Naive thymus-derived CD4-positive, alpha-beta T cell (primary cell): ENCODE results near the gene DNM3. TPM values are rescaled to one million over a fixed set of nuclear protein-coding genes. Genes with fewer than 3 reads are reported as not detected.

Experiments used
- ATAC-seq: fragments of 150-1000 bp; cut with Tn5 transposase; 2 replicates; pipeline ENCODE4 v1.10.0; 2021; ENCODE audit warnings: mild to moderate bottlenecking, moderate library complexity
- CTCF ChIA-PET: fragments of 350-600 bp; sonication (Branson Sonifier 250); formaldehyde crosslinking; loops from one replicate; lab custom pipeline; 2021; ENCODE audit warnings: antibody characterized with exemption; lab: Charles Lee
- POLR2A ChIA-PET: fragments of 350-600 bp; sonication (Branson Sonifier 250); formaldehyde crosslinking; loops from one replicate; lab custom pipeline; 2021; ENCODE audit warnings: antibody characterized with exemption, inconsistent platforms; lab: Charles Lee
- DNase-seq, 9 donors: peaks; one replicate each; pipeline versions ENCODE4 v3.0.0 to v3.0.0-alpha.2; 2020 to 2022; ENCODE audit warnings: mixed read lengths in 1 of 9
- H3K27ac ChIP-seq: one replicate; pipeline ENCODE4 v1.7.0; 2013; ENCODE audit warnings: mild to moderate bottlenecking, low read depth, low read length, moderate library complexity
- H3K27me3 ChIP-seq, 2 donors: one replicate each; pipeline ENCODE4 v1.7.0; 2013; ENCODE audit warnings: low read length in 2 of 2, mild to moderate bottlenecking in 2 of 2, moderate library complexity in 2 of 2; ENCODE audit not compliant: control insufficient read depth in 2 of 2, insufficient read depth in 2 of 2
- H3K36me3 ChIP-seq, 3 experiments: 1 replicate in 2 of 3; 2 replicates in 1 of 3; pipeline ENCODE4 v1.7.0; 2013; ENCODE audit warnings: low read length in 3 of 3, mild to moderate bottlenecking in 3 of 3, moderate library complexity in 1 of 3; ENCODE audit not compliant: insufficient read depth in 3 of 3, control insufficient read depth in 2 of 3
- H3K4me1 ChIP-seq, 2 donors: one replicate each; pipeline ENCODE4 v1.7.0; 2013; ENCODE audit warnings: low read length in 2 of 2, mild to moderate bottlenecking in 2 of 2, moderate library complexity in 1 of 2; ENCODE audit not compliant: control insufficient read depth in 2 of 2, insufficient read depth in 2 of 2
- H3K4me3 ChIP-seq: 2 replicates; pipeline ENCODE4 v1.7.0; 2013; ENCODE audit warnings: mild to moderate bottlenecking, low read length
- H3K9me3 ChIP-seq, 3 experiments: 1 replicate in 2 of 3; 2 replicates in 1 of 3; pipeline ENCODE4 v1.7.0; 2013; ENCODE audit warnings: low read length in 3 of 3; ENCODE audit not compliant: control insufficient read depth in 2 of 3
- H3K27ac Mint-ChIP-seq, 9 donors: one replicate each; pipeline ENCODE4 v1.8.0; 2020 to 2022; ENCODE audit warnings: mixed read lengths in 9 of 9, mild to moderate bottlenecking in 8 of 9, moderate library complexity in 5 of 9, inconsistent platforms in 2 of 9
- H3K27me3 Mint-ChIP-seq, 5 donors: one replicate each; pipeline ENCODE4 v1.8.0; 2021 to 2022; ENCODE audit warnings: mixed read lengths in 5 of 5, mild to moderate bottlenecking in 1 of 5
- H3K36me3 Mint-ChIP-seq, 5 donors: one replicate each; pipeline ENCODE4 v1.8.0; 2020 to 2022; ENCODE audit warnings: mixed read lengths in 5 of 5, mild to moderate bottlenecking in 3 of 5, inconsistent platforms in 1 of 5
- H3K4me1 Mint-ChIP-seq, 7 donors: one replicate each; pipeline ENCODE4 v1.8.0; 2020 to 2022; ENCODE audit warnings: mixed read lengths in 7 of 7, mild to moderate bottlenecking in 3 of 7, inconsistent platforms in 1 of 7
- H3K4me3 Mint-ChIP-seq, 10 donors: one replicate each; pipeline ENCODE4 v1.8.0; 2020 to 2022; ENCODE audit warnings: mild to moderate bottlenecking in 10 of 10, mixed read lengths in 10 of 10, moderate library complexity in 6 of 10, inconsistent platforms in 2 of 10
- H3K9me3 Mint-ChIP-seq, 11 donors: one replicate each; pipeline ENCODE4 v1.8.0; 2020 to 2022; ENCODE audit warnings: mixed read lengths in 11 of 11, mild to moderate bottlenecking in 4 of 11, inconsistent platforms in 1 of 11, moderate library complexity in 1 of 11
- intact Hi-C, 2 donors: fragments of 100-400 bp; cut with micrococcal nuclease; formaldehyde crosslinking; loops; one replicate each; pipeline ENCODE4 v1.15.1; 2023
- polyA plus RNA-seq, 2 donors: library from polyadenylated mRNA; unstranded; fragments of 300-500 nt; fragmentation: Illumina TruSeq; gene quantifications; one replicate each; pipeline ENCODE4 v1.2.3, GENCODE V29; 2021
- total RNA-seq, 6 experiments: library from RNA in 5 of 6; stranded (reverse) in 5 of 6; gene quantifications; 1 replicate in 5 of 6; 2 replicates in 1 of 6; pipeline ENCODE4 v1.2.3 and lab custom pipeline; 2021 to 2026

The DNM3 gene
- total and polyA plus RNA-seq, 7 experiments from 2014 or later = 1.2 to 2.5 (median 2.0) TPM

DNA sequence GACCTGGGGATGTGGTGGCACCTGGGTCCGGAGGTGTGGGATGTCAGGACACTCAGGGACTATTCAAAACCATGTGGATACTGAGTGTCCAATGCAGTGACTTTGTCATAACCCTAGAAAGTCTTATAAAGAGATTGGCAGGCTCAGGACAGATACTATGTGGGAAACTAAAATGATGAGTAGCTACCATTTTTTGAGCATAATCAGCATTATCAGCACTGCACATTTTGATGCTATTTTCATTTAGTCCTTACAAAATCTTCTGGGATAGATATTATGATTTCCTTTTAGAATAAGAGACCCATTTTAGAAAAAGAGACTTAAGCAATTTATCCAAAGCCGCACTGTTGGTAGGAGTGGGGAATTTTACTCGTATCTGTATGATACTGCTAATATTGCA, 93.4 kb downstream of the DNM3 start:
- H3K9me3 Mint-ChIP-seq = peaks cover 0 to 2% (median 0%) of the 10 kb centered on the region in 11 donors
- no peak for ATAC-seq
- no peak overlapping the region for H3K4me3 Mint-ChIP-seq
- Histone ChIP-seq H3K4me1 (no peaks in the 10 kb centered on the region), H3K36me3 (no peaks in the 10 kb centered on the region), H3K9me3 (no peaks in the 10 kb centered on the region), H3K27ac (no peak overlapping the region), H3K27me3 (no peaks in the 10 kb centered on the region), H3K4me3 (no peak overlapping the region)
- intact Hi-C loops = no loop called here
- CTCF ChIA-PET = no interaction called here
- no peak overlapping the region for H3K27ac Mint-ChIP-seq
- H3K4me1 Mint-ChIP-seq = peaks cover 0 to 8% (median 5%) of the 10 kb centered on the region in 7 donors
- POLR2A ChIA-PET = no interaction called here
- no peak for DNase-seq
- H3K36me3 Mint-ChIP-seq = peaks cover 0 to 7% (median 0%) of the 10 kb centered on the region in 5 donors
- H3K27me3 Mint-ChIP-seq = peaks cover 0 to 7% (median 4%) of the 10 kb centered on the region in 5 donors

DNA sequence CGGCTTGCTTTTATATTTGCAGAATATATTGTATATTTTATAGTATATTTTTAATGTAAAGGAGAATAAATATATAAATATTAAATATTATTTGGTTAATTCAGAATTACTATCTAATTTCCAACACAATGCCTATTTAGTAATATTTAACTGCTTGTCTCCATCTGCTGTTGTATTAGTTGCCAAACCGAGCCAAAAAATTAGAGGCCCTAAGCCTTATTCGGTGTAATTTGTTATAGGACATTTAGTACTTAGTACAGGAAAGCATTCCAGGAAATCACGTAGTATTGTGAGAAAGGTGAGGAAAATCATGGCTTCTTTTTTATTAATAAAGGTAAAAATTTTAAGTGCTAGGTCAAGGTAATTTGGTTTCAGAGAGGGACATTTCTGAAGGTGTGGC, 93.8 kb downstream of the DNM3 start:
- ATAC-seq (no peak), DNase-seq (no peak)
- no peaks in the 10 kb centered on the region for H3K27me3 ChIP-seq
- H3K36me3 ChIP-seq = no peaks in the 10 kb centered on the region
- no peaks in the 10 kb centered on the region for H3K9me3 ChIP-seq
- Mint-ChIP-seq H3K27ac (no peak overlapping the region), H3K9me3 (peaks cover 0 to 2% (median 0%) of the 10 kb centered on the region in 11 donors), H3K4me1 (peaks cover 0 to 8% (median 5%) of the 10 kb centered on the region in 7 donors), H3K36me3 (peaks cover 0 to 7% (median 0%) of the 10 kb centered on the region in 5 donors), H3K4me3 (no peak overlapping the region), H3K27me3 (peaks cover 0 to 8% (median 4%) of the 10 kb centered on the region in 5 donors)
- ChIA-PET CTCF (no interaction called here), POLR2A (no interaction called here)
- no peaks in the 10 kb centered on the region for H3K4me1 ChIP-seq
- intact Hi-C loops = no loop called here
- H3K27ac ChIP-seq = no peak overlapping the region
- no peak overlapping the region for H3K4me3 ChIP-seq

DNA sequence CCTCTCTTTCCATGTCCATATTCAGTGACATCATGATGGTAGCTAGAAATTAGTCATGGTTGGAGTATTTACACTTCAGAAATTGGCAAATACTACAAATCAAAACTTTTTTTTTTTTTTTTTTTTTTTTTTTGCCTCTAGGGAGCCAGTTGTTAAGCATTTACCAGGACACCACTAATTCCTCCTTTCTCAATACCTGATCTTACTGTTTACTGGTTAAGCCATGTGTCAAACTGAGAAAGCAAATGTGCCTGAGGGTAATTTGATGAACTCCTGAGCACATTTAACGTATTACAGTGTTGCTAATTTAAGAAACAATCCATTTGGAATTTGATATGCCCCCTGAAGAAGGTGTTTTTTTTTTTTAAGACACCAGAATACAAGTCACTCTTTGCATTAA, 94.4 kb downstream of the DNM3 start:
- H3K36me3 ChIP-seq = no peaks in the 10 kb centered on the region
- H3K4me1 Mint-ChIP-seq = peaks cover 0 to 8% (median 5%) of the 10 kb centered on the region in 7 donors

DNA sequence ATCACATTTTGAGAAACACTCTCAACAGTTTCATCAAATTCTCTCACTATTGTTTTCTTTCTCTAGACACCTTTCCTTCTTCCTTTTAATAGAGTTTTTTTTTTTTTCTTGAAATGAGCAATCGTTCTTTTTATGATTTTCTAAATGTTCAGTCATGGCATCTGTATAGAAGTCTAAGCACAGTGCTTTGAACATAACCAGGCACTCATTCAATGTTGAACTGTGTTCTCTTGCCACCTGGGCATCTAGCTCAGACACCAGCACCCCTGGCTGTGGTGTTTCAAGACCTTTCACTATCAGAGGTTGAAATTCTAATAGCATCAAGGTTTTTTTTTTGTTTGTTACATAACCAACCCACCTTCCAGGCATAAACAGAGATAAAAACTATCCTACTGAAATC, 96.6 kb downstream of the DNM3 start:
- intact Hi-C loops = no loop called here
- ChIA-PET POLR2A (interaction anchor here (0.6 to 0.7 kb wide), 2 partner anchors 60 to 555 kb away, joined by 3 to 6 read pairs; no protein-coding TSS in a partner anchor), CTCF (no interaction called here)
- peaks cover 0 to 7% (median 0%) of the 10 kb centered on the region in 5 donors for H3K36me3 Mint-ChIP-seq
- Histone ChIP-seq H3K9me3 (no peaks in the 10 kb centered on the region), H3K4me1 (no peaks in the 10 kb centered on the region), H3K27me3 (no peaks in the 10 kb centered on the region), H3K4me3 (no peak overlapping the region), H3K27ac (no peak overlapping the region), H3K36me3 (no peaks in the 10 kb centered on the region)
- no peak for DNase-seq
- H3K4me3 Mint-ChIP-seq = no peak overlapping the region
- no peak for ATAC-seq
- H3K27ac Mint-ChIP-seq = no peak overlapping the region
- peaks cover 0 to 5% (median 0%) of the 10 kb centered on the region in 11 donors for H3K9me3 Mint-ChIP-seq
- H3K27me3 Mint-ChIP-seq = peaks cover 0 to 8% (median 4%) of the 10 kb centered on the region in 5 donors
- peaks cover 0 to 8% (median 5%) of the 10 kb centered on the region in 7 donors for H3K4me1 Mint-ChIP-seq

More for the DNA sequence above, 94.4 kb downstream of the DNM3 start:
- Histone ChIP-seq H3K9me3 (no peaks in the 10 kb centered on the region), H3K27me3 (no peaks in the 10 kb centered on the region), H3K4me1 (no peaks in the 10 kb centered on the region), H3K27ac (no peak overlapping the region), H3K4me3 (no peak overlapping the region)
- DNase-seq (no peak), ATAC-seq (no peak)
- Mint-ChIP-seq H3K9me3 (no peaks in the 10 kb centered on the region), H3K36me3 (peaks cover 0 to 5% (median 0%) of the 10 kb centered on the region in 5 donors), H3K4me3 (no peak overlapping the region), H3K27ac (no peak overlapping the region), H3K27me3 (peaks cover 0 to 8% (median 4%) of the 10 kb centered on the region in 5 donors)
- intact Hi-C loops = no loop called here
- CTCF ChIA-PET = interaction anchor here (0.6 kb wide), 1 partner anchor 15 kb away, joined by 5 read pairs; no protein-coding TSS in a partner anchor
- POLR2A ChIA-PET = no interaction called here

DNA sequence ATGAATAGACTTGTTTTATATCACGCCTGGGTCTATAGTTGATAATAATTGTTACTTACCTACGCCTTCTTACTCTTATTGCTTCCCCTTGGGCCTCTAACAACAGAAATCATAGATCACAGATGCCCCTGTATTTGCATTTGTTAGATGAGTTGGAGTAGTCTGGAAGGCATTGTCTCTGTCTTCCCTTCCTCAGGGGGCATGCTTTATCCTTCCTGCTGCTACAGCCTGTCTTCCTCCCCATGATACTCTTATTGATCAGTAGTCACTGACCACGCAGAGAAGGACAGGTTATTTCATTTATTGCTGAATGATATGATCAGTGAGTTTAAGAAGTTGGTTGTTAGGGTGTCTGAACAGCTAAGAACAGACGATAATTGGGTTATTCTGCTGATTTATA, 98.4 kb downstream of the DNM3 start:
- Histone ChIP-seq H3K4me3 (no peak overlapping the region), H3K27ac (no peak overlapping the region), H3K27me3 (no peaks in the 10 kb centered on the region), H3K36me3 (no peaks in the 10 kb centered on the region), H3K9me3 (no peaks in the 10 kb centered on the region), H3K4me1 (no peaks in the 10 kb centered on the region)
- Mint-ChIP-seq H3K36me3 (peaks cover 0 to 7% (median 0%) of the 10 kb centered on the region in 5 donors), H3K27me3 (peaks cover 0 to 3% (median 0%) of the 10 kb centered on the region in 5 donors), H3K9me3 (peaks cover 0 to 9% (median 0%) of the 10 kb centered on the region in 11 donors), H3K4me3 (no peak overlapping the region), H3K4me1 (peaks cover 0 to 2% (median 0%) of the 10 kb centered on the region in 7 donors), H3K27ac (no peak overlapping the region)
- CTCF ChIA-PET = no interaction called here
- POLR2A ChIA-PET = no interaction called here
- intact Hi-C loops = no loop called here
- ATAC-seq = no peak
- DNase-seq = no peak

DNA sequence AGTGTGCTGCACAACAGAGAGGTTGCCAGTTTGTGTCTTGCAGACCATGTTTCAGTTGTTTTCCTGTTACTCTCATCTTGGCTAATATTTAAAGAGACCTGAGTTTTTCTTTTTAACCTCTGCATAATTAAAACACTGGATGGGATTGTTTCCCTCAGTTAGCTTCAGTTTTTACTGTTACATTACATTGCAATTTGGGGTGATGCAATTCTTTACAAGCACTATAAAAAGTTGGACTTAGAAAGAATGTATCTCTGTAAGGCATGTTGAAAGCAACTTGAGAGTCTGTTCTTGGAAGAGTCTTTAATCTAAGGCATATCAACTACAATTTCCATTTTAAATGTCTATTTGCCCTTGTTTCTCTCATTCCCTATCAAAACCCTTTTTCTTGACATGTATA, 99.1 kb downstream of the DNM3 start:
- H3K27me3 ChIP-seq = no peaks in the 10 kb centered on the region
- Mint-ChIP-seq H3K27me3 (peaks cover 0 to 3% (median 0%) of the 10 kb centered on the region in 5 donors), H3K4me1 (peaks cover 0 to 2% (median 0%) of the 10 kb centered on the region in 7 donors), H3K9me3 (peaks cover 0 to 9% (median 0%) of the 10 kb centered on the region in 11 donors), H3K4me3 (no peak overlapping the region), H3K36me3 (peaks cover 0 to 7% (median 0%) of the 10 kb centered on the region in 5 donors), H3K27ac (no peak overlapping the region)
- ChIA-PET CTCF (no interaction called here), POLR2A (no interaction called here)
- no peak overlapping the region for H3K4me3 ChIP-seq
- intact Hi-C loops = no loop called here
- ATAC-seq (no peak), DNase-seq (no peak)
- H3K9me3 ChIP-seq = no peaks in the 10 kb centered on the region
- H3K4me1 ChIP-seq = no peaks in the 10 kb centered on the region
- no peaks in the 10 kb centered on the region for H3K36me3 ChIP-seq
- H3K27ac ChIP-seq = no peak overlapping the region

DNA sequence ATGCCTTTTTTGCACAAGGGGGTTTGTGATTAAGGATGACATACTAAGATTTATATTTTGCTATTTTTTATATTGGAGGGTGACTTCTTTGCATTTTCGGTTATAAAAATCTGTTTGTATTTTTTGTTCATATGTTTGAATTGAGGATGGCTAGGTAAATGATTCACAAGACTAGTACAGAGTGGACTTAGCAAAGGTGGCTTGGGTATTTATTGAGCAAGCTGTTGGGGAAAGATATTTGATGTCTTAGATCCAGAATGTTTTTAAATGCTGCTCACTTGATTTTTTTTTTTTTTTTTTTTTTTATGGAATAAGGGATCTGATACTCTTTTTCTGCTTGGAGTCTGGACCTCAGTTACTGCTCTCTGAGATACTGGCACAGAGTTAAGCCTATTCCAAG, 100.6 kb downstream of the DNM3 start:
- Mint-ChIP-seq H3K4me3 (no peak overlapping the region), H3K4me1 (peaks cover 0 to 2% (median 0%) of the 10 kb centered on the region in 7 donors), H3K36me3 (peaks cover 0 to 14% (median 0%) of the 10 kb centered on the region in 5 donors), H3K9me3 (peaks cover 0 to 9% (median 2%) of the 10 kb centered on the region in 11 donors), H3K27me3 (peaks cover 0 to 5% (median 0%) of the 10 kb centered on the region in 5 donors), H3K27ac (no peak overlapping the region)
- no peaks in the 10 kb centered on the region for H3K36me3 ChIP-seq
- no peak for DNase-seq
- POLR2A ChIA-PET = no interaction called here
- no peaks in the 10 kb centered on the region for H3K9me3 ChIP-seq
- no peaks in the 10 kb centered on the region for H3K4me1 ChIP-seq
- no peak for ATAC-seq
- H3K27me3 ChIP-seq = no peaks in the 10 kb centered on the region
- intact Hi-C loops = no loop called here
- no peak overlapping the region for H3K4me3 ChIP-seq
- CTCF ChIA-PET = no interaction called here
- H3K27ac ChIP-seq = no peak overlapping the region
